Lung (tissue), 12 donors: Measurements from ENCODE around the gene RALGPS2. TPM values are rescaled to one million over a fixed set of nuclear protein-coding genes. Genes with fewer than 3 reads are reported as not detected.

Source experiments
- ATAC-seq: fragments of 200-7000 bp; cut with Tn5 transposase; one replicate; pipeline ENCODE4 v1.9.1; 2020; ENCODE audit warnings: moderate number of reproducible peaks; ENCODE audit not compliant: insufficient read depth, low FRiP score
- DNase-seq, 3 donors: peaks; one replicate each; pipeline ENCODE4 v3.0.0-alpha.2; 2013 to 2017
- H3K27ac ChIP-seq, 2 donors: one replicate each; pipeline ENCODE4 v1.5.1; 2013; ENCODE audit warnings: mild to moderate bottlenecking in 2 of 2, moderate library complexity in 2 of 2, control low read depth in 1 of 2, inconsistent platforms in 1 of 2, low read depth in 1 of 2, low read length in 1 of 2
- H3K27me3 ChIP-seq, 3 donors: one replicate each; pipeline ENCODE4 v1.5.1; 2013; ENCODE audit warnings: low read length in 2 of 3; ENCODE audit not compliant: control insufficient read depth in 3 of 3, insufficient read depth in 3 of 3
- H3K36me3 ChIP-seq, 4 donors: one replicate each; pipeline ENCODE4 v1.5.1; 2013; ENCODE audit warnings: low read length in 4 of 4, mild to moderate bottlenecking in 1 of 4, moderate library complexity in 1 of 4; ENCODE audit not compliant: control insufficient read depth in 4 of 4, insufficient read depth in 4 of 4
- H3K4me1 ChIP-seq, 5 donors: one replicate each; pipeline ENCODE4 v1.5.1; 2013; ENCODE audit warnings: low read length in 5 of 5, mild to moderate bottlenecking in 2 of 5, moderate library complexity in 1 of 5; ENCODE audit not compliant: control insufficient read depth in 5 of 5, insufficient read depth in 5 of 5
- H3K4me3 ChIP-seq: one replicate; pipeline ENCODE4 v1.5.1; 2013; ENCODE audit warnings: mild to moderate bottlenecking, control low read depth, moderate library complexity
- H3K9ac ChIP-seq, 2 donors: one replicate each; pipeline ENCODE4 v1.5.1; 2013; ENCODE audit warnings: low read length in 2 of 2, control low read depth in 1 of 2; ENCODE audit not compliant: insufficient read depth in 1 of 2
- H3K9me3 ChIP-seq, 4 donors: one replicate each; pipeline ENCODE4 v1.5.1; 2013; ENCODE audit warnings: low read length in 3 of 4, mild to moderate bottlenecking in 1 of 4, moderate library complexity in 1 of 4; ENCODE audit not compliant: control insufficient read depth in 4 of 4, insufficient read depth in 3 of 4
- CTCF ChIP-seq: IDR thresholded peaks from 2 replicates; pipeline ENCODE4 v1.5.1; 2012; ENCODE audit warnings: mild to moderate bottlenecking; ENCODE audit errors: control extremely low read depth, extremely low read depth
- WGBS, 2 donors: extraction: QIAGEN DNeasy Blood & Tissue Kit; methylation state at CpG; one replicate each; pipeline ENCODE4 v1.1.7; 2013; 5-methylcytosine and 5-hydroxymethylcytosine counted together
- polyA plus RNA-seq, 2 donors: library from polyadenylated mRNA; stranded (reverse); fragments of 200-250 nt; gene quantifications; one replicate each; pipeline ENCODE4 v1.2.1, GENCODE V29; 2013
- total RNA-seq, 2 donors: library from RNA; depleted of rRNA in 1 of 2; stranded (reverse); fragments of >200 nt in 1 of 2; gene quantifications; one replicate each; pipeline ENCODE4 v1.2.1, GENCODE V29; 2014 to 2021
- donor health status: control.
- donor health status: control.
- donor health status: Bipolar disorder and iron deficiency.
- donor health status: healthy.
- donor health status: DM: yes; HTN: yes; CAD: no.

The RALGPS2 gene
- total and polyA plus RNA-seq, 4 donors, result 1.2 to 33.2 (median 5.1) TPM

GRCh38 chr1:178935610-178936009 is 210.6 kb downstream of the RALGPS2 start:
- Histone ChIP-seq H3K27me3 (no peaks in the 10 kb centered on the region), H3K9ac (no peak overlapping the region), H3K9me3 (no peaks in the 10 kb centered on the region), H3K4me3 (no peak overlapping the region), H3K27ac (no peak overlapping the region), H3K4me1 (peaks cover 4 to 64% (median 17%) of the 10 kb centered on the region in 5 donors), H3K36me3 (no peaks in the 10 kb centered on the region)
- WGBS, 2 donors, result 66 to 67% methylated on average over 5 of the region's 5 CpGs
- DNase-seq, result no peak
- ATAC-seq, result no peak
- no peak for TF ChIP-seq CTCF

- 52 to 72% methylated on average over 5 of the region's 5 CpGs for WGBS, 2 donors
- Histone ChIP-seq H3K36me3 (no peaks in the 10 kb centered on the region), H3K9ac (no peak overlapping the region), H3K4me1 (peaks cover 2 to 47% (median 13%) of the 10 kb centered on the region in 5 donors), H3K9me3 (no peaks in the 10 kb centered on the region), H3K4me3 (no peak overlapping the region), H3K27me3 (no peaks in the 10 kb centered on the region), H3K27ac (no peak overlapping the region)
- ATAC-seq, result no peak
- DNase-seq, result no peak
- TF ChIP-seq CTCF, result no peak
Observed at GRCh38 chr1:178937695-178938094, 212.7 kb downstream of the RALGPS2 start.

- H3K9ac ChIP-seq, result no peak overlapping the region
Observed at GRCh38 chr1:178938101-178938958, 213.3 kb downstream of the RALGPS2 start.

More at GRCh38 chr1:178938101-178938958, 213.3 kb downstream of the RALGPS2 start:
- H3K27me3 ChIP-seq, result no peaks in the 10 kb centered on the region
- peak overlapping the region in 1 of 2 donors; percentile 52 for H3K27ac ChIP-seq
- H3K36me3 ChIP-seq, result no peaks in the 10 kb centered on the region
- 73 to 81% methylated on average over 11 of the region's 11 CpGs for WGBS, 2 donors
- H3K9me3 ChIP-seq, result no peaks in the 10 kb centered on the region
- DNase-seq (no peak), ATAC-seq (no peak)
- peaks cover 1 to 41% (median 8%) of the 10 kb centered on the region in 5 donors for H3K4me1 ChIP-seq
- no peak for TF ChIP-seq CTCF
- no peak overlapping the region for H3K4me3 ChIP-seq
